GM12892 (cell line): ENCODE results near the gene CACNA2D3.

ENCODE experiments used
- POLR2A ChIP-seq: IDR thresholded peaks from 2 replicates; pipeline ENCODE4 v1.6.1; 2011; ENCODE audit warnings: low read depth, low read length, control low read depth
- POLR2AphosphoS5 ChIP-seq: IDR thresholded peaks from 2 replicates; pipeline ENCODE4 v1.6.1; 2011; ENCODE audit warnings: low read depth, low read length, control low read depth

DNA sequence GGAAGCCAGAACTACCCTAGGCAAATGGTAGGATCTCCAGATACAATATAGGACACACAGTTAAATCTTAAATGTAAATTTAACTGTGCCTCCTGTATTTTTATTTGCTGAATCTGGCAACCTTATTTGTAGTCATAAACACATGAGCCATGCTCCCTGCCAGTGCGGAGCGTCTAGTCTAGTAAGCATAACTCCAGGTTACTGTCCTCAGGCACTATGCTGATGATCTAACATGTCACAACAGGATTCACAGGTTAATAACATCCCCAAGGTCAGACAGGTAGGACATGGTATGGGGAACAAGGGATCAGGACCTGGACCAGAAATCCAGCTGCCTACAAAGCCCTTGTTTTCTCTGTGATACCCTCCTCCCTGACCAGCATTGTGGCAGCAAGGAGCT, 305.1 kb downstream of the CACNA2D3 start:
- TF ChIP-seq POLR2A (no peak), POLR2AphosphoS5 (no peak)
